Measurements from ENCODE around the gene PIAS2. TPM values are rescaled to one million over a fixed set of nuclear protein-coding genes. Genes with fewer than 3 reads are reported as not detected.

Gene PIAS2
- total RNA-seq, 1 donor from 2014 or later = 59.9 TPM

DNA sequence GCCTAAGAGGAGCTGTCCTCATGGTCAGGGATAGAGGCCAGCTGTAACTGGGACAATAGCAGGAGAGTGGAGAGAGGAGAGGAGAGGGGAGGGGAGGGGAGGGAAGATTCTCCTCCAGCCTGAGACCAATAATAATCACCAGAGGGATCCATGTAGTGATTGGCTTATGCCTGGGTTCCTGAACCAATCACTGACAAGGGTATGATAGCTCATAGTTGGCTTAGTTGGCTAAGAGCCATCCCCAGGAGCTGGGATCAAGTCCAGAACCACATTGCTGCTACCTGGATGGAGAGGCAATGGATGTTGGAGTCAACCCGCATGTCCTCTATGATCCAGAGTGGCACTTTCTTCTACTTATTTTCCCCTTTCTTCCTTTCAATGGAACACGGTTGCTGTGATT, 152.7 kb downstream of the PIAS2 start:
- no peak for DNase-seq (ENCODE audit: low spot score)

DNA sequence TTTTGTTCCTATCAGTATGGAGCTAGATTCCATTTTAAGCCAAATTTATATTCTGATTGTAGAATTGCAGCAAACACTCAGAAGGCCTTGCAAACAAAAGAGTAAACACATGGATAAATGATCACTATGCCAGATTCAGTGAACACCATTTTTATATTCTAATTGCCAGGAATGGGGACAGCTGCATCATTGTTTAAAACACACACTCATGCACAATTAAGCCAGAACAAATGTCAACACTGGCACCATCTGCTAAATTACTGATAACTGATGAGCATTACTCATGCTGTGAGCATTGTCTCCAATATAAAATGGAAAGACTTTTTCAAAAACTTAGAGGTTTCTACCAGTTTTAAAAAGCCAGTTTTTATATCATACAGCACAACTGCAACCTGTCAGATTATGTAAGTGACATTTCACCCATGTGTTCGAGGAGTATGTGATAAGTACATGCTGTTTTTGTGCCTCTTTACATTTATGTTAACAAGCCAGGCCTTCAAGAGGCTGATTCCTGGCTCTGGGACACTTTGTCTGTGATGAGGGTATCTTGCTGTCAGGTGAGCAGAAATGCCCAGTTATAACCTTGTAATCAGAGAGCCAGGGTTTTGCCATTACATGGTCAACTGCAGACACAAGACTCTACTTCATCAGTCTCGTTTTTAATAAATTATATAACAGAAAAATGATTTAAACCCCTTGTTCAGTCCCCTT, 156.1 kb downstream of the PIAS2 start:
- DNase-seq (ENCODE audit: low spot score) = no peak

DNA sequence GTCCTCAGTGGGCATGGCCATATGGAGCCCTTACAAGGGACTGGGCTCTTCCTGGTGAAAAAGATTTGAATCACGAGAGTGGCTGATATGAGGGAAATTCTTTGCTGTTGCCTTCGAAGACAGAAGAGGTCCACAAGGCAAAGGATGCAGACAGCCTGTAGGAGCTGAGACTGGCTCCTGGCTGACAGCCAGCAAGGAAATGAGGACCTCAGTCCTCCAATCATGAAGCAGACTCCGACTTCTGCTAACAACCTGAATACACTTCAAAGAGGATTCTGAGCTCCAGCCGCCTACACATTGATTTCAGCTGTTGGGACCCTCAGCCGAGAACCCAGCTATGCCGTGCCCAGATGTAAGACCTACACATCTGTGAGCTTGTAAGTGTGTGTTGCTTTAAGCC, 157.4 kb downstream of the PIAS2 start:
- no peak for DNase-seq (ENCODE audit: low spot score)

DNA sequence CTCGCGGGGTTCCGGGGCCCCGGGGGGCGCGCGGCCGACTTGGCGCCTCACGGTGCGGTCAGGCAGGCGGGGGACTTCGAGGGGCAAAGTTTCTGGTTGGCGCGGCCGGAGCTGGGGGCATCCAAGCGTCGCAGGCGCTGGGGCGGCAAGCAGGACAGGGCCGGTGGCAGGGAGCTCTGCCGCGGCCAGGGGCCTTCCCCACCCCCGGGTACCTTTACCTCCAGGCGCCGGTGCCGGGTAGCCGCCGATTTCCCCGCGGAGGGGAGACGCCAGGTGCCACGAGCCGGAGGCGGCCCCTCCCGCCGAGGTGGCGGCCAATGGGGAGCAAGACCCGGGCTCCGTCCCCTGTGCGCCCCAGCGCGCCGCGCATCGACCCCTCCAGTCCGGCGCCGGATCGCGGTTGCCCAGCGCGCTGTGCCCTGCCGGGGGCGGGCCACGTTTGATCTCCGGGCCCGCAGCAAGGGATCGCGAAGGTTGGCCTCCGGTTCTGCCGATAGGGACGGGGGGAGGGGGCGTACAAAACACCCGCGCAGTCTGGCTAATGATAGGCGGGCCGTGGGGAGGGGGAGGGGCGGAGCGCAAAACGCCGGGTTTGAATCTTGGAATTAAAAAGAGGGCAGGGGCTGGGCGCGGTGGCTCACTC, 160.6 kb downstream of the PIAS2 start, which contains the start of gene ST8SIA5:
Gene ST8SIA5, minus strand, starts transcription at position 495 of the 643 bp plus-strand sequence. CDS start 545 bp downstream, outside the sequence.
- DNase-seq (ENCODE audit: low spot score) = no peak

DNA sequence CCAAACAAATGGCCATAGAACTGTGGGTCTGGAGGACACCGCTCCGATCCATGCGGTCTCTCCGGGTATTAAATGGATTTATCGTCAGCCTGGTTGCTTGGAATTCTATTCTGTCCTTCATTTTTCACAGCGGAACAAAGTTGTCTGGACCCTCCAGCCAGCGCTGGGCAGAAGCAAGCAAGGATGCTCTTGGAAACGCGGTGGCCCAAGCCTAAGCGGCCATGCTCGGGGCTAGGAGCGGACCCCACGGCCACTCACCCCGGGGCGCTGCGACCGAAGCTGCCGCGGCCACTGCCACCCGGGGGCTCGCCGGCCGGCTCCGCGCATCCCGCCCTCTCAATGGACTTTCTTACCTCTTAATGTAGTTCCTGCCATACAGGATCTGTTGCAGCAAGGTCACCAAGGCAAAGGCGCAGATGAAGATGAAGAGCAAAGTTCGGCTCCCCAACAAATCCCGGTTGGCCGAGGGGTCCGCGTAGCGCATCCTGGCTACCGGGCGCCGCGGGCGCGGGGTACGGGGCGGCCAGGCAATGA, 161.2 kb downstream of the PIAS2 start:
- DNase-seq (ENCODE audit: low spot score) = no peak

DNA sequence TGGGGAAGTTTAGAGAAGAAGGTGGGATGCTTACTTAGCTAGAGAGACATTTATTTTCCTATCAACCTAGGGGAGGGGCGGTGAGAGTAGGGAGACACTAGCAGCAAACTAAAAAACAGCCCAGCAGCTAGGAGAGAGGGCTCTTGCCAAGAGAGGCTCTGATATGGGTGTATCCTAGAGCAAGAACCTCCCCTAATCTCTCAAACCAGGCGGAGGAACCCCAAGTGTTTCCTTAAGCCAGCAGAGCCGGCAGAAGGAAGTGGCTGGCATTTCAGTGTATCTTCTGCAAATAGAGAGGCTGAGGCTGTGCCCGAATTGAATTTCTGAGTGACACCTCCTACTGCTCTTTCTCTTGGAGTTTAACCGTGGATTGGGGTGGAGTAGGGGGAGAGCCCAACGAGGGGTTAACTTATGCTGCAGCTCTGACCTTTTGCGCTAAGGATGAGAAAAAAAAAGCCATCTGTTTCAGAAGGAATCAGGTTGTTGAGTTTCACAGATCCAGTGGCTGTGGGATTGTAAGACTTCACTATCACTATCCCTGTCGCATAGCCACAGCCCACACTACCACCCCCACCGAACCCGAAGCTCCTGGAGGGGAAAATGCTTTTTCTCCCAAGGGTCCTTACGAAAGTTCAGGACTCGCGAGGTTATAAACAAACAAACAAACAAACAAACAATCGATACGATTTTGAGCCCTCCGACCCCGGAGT, 161.8 kb downstream of the PIAS2 start:
- DNase-seq (ENCODE audit: low spot score) = no peak

DNA sequence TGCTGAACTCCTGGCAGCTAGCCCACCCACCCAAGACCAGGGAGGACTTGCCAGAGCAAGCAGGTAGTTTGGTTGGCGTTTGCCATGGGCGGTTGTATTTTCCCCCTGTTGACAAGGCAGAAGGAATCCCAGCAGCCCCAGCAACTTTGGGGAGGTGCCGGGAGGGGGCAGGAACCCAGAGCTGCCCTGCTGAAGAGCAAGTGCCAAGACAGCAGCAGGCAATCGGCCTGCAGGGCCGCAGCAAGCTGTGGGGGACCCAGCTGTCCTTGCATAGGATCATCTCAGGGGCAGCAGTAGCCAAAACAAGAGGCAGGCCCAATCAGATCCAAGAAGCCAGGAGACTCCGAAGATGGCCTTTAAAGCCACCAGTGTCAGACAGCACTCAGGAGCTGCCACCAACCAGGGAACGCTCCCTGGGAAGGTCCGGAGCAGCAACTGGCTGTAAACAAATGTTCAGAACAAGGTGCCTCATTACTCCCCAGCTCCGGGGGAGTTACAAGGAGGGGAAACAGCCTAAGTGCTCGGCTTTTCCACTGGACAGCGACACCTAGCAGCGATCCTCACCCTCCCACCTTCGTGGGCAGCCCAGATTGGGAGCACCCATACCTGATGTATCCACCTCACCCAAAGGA, 162.5 kb downstream of the PIAS2 start:
- no peak for DNase-seq (ENCODE audit: low spot score)

DNA sequence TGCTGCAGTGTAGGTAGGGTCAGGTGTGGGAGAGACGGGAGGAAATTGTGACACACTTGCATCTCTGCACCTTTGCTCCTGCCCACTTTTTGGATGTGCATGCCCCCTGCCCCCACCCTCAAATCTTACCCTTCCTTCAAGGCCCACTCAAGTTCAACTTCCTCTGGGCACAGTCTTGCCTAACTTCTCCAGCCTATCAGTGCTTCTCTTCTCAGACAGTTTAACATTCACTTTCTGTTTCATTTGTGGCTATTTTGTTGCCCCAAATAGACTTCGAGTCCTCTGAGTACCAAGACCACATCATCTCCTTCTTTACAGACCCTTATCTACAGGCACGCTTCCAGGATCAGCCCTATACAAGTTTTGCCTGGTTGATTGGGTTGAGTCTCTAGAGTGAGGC, 163.1 kb downstream of the PIAS2 start:
- DNase-seq (ENCODE audit: low spot score) = no peak

Other genes with a start within 250 kb of the PIAS2 start
- not detected for gene ST8SIA5, start 160.5 kb downstream of the PIAS2 start, total RNA-seq
- gene KATNAL2, start 95 bp upstream of the PIAS2 start, total RNA-seq = 3.5 TPM
- gene ELOA2, start 118.1 kb upstream of the PIAS2 start, total RNA-seq = not detected
- 46.9 TPM for gene HDHD2, start 233.0 kb upstream of the PIAS2 start, total RNA-seq

Measured in ureter (tissue), 1 donor.